IPS DF 6.9 (cell line): Measurements from ENCODE around the gene SPATA20.

Experiments used
- DNase-seq: peaks from one replicate; pipeline ENCODE4 v3.0.0-alpha.2; 2013; ENCODE audit warnings: low read depth, low spot score
- H3K27ac ChIP-seq: one replicate; pipeline ENCODE4 v1.5.1; 2013; ENCODE audit warnings: low read length, control low read depth
- H3K27me3 ChIP-seq: 2 replicates; pipeline ENCODE4 v1.6.1; 2013; ENCODE audit warnings: mild to moderate bottlenecking, low read length; ENCODE audit not compliant: control insufficient read depth, insufficient read depth
- H3K36me3 ChIP-seq: 2 replicates; pipeline ENCODE4 v1.6.1; 2013; ENCODE audit warnings: low read length; ENCODE audit not compliant: control insufficient read depth, insufficient read depth
- H3K4me1 ChIP-seq: 2 replicates; pipeline ENCODE4 v1.6.1; 2013; ENCODE audit warnings: low read length; ENCODE audit not compliant: control insufficient read depth, insufficient read depth
- H3K4me3 ChIP-seq: 2 replicates; pipeline ENCODE4 v1.5.1; 2013; ENCODE audit warnings: mild to moderate bottlenecking, low read length
- H3K9me3 ChIP-seq: 2 replicates; pipeline ENCODE4 v1.6.1; 2013; ENCODE audit warnings: low read length, inconsistent platforms; ENCODE audit not compliant: control insufficient read depth, insufficient read depth
- WGBS: extraction: QIAGEN DNeasy Blood & Tissue Kit; methylation state at CpG from one replicate; pipeline ENCODE4 v1.1.7; 2013; ENCODE audit warnings: mixed read lengths, missing lambda C conversion rate; ENCODE audit not compliant: insufficient read length, insufficient coverage; 5-methylcytosine and 5-hydroxymethylcytosine counted together

SPATA20 gene

DNA sequence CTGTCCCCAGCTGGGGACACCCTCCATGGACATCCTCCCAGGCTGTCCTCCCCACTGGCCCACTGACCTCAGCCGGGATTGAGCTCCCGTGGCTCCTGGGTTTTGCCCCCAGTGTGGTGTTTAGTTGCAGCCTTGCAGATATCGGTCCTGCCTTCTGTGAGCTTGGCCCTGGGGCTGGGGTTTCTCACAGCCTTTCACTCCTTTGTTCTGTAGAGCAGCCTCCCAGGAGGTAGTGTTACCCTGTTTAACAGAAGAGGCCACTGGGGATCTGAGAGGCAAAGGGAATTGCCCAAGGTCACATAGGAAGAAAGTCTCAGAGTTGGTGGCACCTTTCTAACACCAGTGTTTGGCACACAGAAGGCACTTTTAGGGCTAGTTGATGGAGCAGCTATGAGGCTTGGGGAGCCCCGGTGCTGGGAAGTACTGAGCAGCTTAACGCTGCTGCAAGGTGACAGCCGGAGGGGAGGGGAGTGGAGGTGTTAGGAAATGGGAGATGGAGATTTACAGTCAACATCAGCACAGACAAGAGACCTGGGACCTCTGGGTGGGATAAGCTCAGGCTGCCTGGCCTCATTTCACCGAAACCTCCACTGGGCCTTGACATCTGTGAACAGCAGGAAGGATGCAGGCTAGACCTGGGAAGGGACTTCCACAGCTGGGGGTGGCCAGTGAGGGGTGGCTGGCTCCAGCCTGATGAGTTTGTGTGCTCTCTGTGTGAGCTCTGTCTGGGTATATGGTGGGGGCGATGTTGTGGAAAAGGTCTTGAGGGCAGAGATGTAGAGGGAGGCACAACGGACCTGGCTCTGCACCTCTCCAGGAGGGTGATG lies 39.7 kb downstream of the SPATA20 start:
- Histone ChIP-seq H3K4me3 (no peak overlapping the region), H3K27me3 (no peaks in the 10 kb centered on the region), H3K27ac (no peak overlapping the region), H3K36me3 (no peaks in the 10 kb centered on the region), H3K4me1 (0 out of 2 replicates have a peak, but pooled peaks cover 1% of the 10 kb centered on the region), H3K9me3 (no peaks in the 10 kb centered on the region)
- DNase-seq = no peak
- WGBS = no CpG with 5 or more reads among the region's 9 CpGs

DNA sequence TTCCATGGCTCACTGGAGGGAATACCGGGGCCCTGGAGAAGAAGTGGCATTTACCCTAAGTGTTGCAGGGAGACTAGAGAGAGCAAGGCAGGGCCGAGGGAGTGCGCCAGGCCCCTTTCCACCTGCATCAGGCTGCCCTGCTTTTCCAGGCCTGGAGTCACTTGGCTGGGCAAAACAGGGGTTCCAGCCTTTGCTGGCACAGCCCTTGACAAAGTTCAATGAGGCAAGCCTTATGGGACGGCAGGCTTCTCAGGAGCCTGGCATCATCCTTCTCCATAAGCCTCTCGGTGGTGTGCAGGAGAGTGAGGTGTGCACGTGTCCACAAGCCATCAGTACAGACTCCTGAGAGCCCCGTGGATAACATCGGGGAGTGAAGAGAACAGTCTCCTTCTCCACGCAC lies 40.6 kb downstream of the SPATA20 start:
- no CpG with 5 or more reads among the region's 9 CpGs for WGBS
- no peaks in the 10 kb centered on the region for H3K36me3 ChIP-seq
- no peak overlapping the region for H3K4me3 ChIP-seq
- no peaks in the 10 kb centered on the region for H3K27me3 ChIP-seq
- no peak overlapping the region for H3K27ac ChIP-seq
- H3K4me1 ChIP-seq = 0 out of 2 replicates have a peak, but pooled peaks cover 1% of the 10 kb centered on the region
- DNase-seq = no peak
- no peaks in the 10 kb centered on the region for H3K9me3 ChIP-seq

DNA sequence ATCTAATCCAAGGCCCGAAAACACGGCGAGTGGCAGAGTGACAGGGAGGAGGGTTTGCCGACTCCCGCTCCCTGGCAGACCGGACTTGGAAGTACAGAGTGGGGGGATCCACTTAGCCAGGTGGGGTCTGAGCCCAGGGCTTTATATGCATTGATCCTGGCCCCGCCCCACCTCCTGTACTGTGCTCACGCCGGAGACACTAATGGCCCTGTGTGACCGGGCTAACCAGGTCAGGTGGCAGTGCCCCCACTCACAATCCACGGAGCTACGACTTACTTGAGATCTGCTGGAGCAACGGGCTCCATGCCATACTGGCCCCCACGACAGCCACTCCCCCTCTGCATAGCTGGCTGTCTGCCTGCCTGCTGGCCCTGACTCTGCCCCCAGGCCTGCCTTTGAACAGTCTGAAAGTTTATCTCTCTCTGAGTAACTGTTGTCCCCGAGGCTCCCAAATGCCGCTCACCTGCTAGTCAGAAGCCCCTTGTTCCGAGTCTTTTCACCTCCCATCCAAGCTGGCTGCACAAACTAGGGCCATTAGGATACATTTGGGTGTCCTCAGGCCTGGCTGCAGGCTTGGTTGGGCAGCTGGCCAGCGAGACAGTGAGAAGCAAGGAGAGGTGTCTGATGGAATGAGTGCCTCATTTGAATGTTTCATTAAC lies 41.5 kb downstream of the SPATA20 start:
- no peaks in the 10 kb centered on the region for H3K36me3 ChIP-seq
- DNase-seq = no peak
- no peaks in the 10 kb centered on the region for H3K9me3 ChIP-seq
- H3K27me3 ChIP-seq = no peaks in the 10 kb centered on the region
- H3K4me3 ChIP-seq = no peak overlapping the region
- no CpG with 5 or more reads among the region's 18 CpGs for WGBS
- H3K4me1 ChIP-seq = 0 out of 2 replicates have a peak, but pooled peaks cover 2% of the 10 kb centered on the region
- H3K27ac ChIP-seq = no peak overlapping the region

DNA sequence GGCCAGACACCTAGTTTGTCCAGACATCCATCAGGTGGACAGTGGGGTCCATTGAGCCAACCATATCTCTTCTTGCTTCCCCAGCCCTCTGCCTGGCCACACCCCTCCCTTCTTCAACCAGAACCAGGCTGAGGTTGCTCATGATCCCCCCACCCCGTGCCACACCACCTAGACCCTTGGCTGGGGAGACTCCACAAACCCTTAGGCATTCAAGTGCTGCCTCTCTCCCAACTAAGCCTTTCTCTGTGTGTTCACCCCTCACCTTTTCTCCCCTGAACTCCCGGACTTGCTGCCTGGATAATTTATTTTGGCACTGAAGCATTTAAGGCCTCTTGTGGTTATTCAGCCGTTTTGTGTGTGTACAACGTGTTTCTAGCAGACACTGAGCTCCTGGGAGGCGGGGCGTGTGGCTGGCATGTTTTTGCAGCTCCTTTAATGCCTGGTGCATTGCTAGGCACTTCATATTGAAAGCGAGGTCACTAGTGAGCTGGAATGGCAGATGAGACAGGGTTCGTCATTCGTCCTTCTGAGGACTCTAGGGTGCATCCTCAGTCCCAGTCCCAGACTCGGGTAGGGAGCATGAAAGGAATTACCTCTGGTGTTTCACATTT lies 42.2 kb downstream of the SPATA20 start:
- Histone ChIP-seq H3K36me3 (no peaks in the 10 kb centered on the region), H3K27me3 (no peaks in the 10 kb centered on the region), H3K9me3 (no peaks in the 10 kb centered on the region), H3K4me1 (0 out of 2 replicates have a peak, but pooled peaks cover 2% of the 10 kb centered on the region), H3K4me3 (no peak overlapping the region), H3K27ac (no peak overlapping the region)
- WGBS = no CpG with 5 or more reads among the region's 10 CpGs
- DNase-seq = no peak

DNA sequence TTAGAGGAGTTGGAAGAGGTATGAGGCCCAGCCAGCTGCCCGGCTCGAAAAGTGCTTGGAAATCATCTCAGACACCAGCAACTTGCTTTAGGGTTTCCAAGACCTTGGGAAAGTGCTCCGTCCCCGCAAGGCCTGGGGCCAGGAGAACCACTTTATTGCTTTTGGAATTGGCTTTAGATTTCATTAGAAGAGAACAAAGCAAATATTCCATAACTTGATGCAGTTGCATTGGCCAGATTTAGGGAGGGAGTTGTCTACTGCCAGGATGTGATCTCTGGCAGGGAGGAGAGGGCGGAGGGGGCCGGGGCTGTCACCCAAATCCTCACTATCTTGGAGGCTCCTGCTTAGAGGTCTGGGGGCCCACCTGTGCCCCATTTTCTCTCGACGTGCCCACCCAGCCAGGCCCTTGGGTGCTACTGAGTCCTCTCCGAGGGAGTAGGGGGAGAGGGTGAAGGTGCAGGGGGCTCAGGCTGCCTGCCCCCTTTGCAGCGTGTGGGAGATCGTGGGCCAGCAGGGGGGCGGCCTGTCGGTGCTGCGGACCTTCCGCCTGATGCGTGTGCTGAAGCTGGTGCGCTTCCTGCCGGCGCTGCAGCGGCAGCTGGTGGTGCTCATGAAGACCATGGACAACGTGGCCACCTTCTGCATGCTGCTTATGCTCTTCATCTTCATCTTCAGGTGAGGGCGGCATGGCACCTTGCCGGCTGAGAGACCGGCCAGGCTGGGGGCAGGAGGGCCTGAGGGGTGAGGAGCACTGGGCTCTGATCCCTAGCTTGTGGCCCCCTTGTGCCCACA lies 44.2 kb downstream of the SPATA20 start:
- DNase-seq = no peak
- WGBS = no CpG with 5 or more reads among the region's 24 CpGs
- no peaks in the 10 kb centered on the region for H3K9me3 ChIP-seq
- H3K27me3 ChIP-seq = no peaks in the 10 kb centered on the region
- H3K4me3 ChIP-seq = no peak overlapping the region
- H3K4me1 ChIP-seq = 0 out of 2 replicates have a peak, but pooled peaks cover 2% of the 10 kb centered on the region
- H3K27ac ChIP-seq = no peak overlapping the region
- no peaks in the 10 kb centered on the region for H3K36me3 ChIP-seq

DNA sequence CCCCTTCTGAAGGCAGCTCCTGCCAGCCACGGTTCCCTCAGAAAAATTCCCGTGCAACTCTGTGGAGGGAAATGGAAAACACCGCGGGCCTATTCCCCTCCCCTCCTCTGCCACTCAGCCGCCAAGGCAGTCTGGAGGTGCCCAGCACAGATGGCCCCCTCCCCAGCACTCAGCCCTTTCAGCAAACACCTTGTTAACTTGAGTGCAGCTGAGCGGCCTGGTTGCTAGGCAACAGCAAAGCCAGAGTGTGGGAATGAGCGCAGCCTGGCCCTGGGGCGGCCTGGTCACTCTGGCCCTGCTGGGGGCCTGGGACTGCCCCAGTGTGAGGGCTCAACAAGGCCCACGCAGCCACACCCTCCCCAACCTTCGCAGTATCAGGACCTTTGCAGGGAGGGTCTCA lies 46.3 kb downstream of the SPATA20 start:
- Histone ChIP-seq H3K4me3 (no peak overlapping the region), H3K27me3 (no peaks in the 10 kb centered on the region), H3K27ac (no peak overlapping the region), H3K4me1 (0 out of 2 replicates have a peak, but pooled peaks cover 1% of the 10 kb centered on the region), H3K9me3 (no peaks in the 10 kb centered on the region), H3K36me3 (no peaks in the 10 kb centered on the region)
- no peak for DNase-seq
- WGBS = no CpG with 5 or more reads among the region's 10 CpGs

DNA sequence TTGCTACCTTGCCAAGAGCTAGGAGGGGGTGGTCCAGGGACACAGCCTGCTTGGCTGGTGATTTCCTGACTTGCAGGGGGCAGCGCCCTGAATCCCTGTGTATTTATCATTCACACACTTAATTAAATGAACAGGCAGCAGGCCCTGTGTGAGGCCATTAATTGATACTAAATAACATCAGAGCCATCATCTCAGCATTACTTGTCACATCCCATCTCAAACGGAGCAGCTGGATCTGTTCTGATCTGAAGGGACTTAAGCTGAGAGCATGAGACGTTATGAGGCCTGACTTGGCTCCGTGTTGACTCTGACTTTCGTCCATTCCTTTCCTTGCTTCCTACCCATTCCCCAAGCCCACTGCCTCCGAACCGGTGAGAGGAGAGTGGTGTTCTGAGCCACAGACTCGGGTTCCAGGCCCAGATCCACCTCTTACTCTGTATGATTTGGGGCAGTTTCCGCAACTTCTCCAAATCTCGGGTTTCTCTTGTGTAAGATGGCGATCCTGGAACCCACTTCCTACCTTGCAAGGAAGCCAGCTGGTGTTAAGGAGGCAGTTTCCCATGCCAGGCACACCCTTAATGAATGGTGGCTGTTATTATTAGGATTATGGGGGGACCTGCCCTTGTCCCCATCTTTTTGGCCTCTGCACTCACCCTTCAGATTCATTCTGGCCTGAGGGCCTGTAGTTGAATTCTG lies 47.3 kb downstream of the SPATA20 start:
- H3K4me1 ChIP-seq = 0 out of 2 replicates have a peak, but pooled peaks cover 1% of the 10 kb centered on the region
- WGBS = no CpG with 5 or more reads among the region's 11 CpGs
- H3K27ac ChIP-seq = no peak overlapping the region
- no peak overlapping the region for H3K4me3 ChIP-seq
- DNase-seq = no peak
- no peaks in the 10 kb centered on the region for H3K36me3 ChIP-seq
- H3K9me3 ChIP-seq = no peaks in the 10 kb centered on the region
- no peaks in the 10 kb centered on the region for H3K27me3 ChIP-seq

DNA sequence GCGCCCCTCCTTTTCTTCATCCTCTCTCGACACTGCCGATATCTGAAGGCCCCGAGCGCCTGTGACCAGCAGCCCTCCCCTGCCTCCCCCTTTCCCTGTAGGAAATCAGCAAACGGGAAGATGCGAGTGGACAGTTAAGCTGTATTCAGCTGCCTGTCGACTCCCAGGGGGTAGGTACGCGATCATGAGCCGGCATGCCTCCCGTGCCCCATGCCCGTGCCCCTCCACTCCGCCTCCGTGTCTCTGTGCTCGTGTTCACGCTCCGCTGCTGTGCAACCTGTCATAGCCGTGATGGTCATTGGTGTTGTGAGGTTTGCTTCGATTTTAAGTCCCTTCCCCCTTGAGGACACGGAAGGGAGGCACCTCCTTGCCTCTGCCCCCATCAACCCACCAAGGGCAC lies 47.9 kb downstream of the SPATA20 start:
- Histone ChIP-seq H3K4me3 (no peak overlapping the region), H3K27me3 (no peaks in the 10 kb centered on the region), H3K27ac (no peak overlapping the region), H3K9me3 (no peaks in the 10 kb centered on the region), H3K4me1 (peaks cover 1% of the 10 kb centered on the region; the same call in 1 of the 2 replicates), H3K36me3 (no peaks in the 10 kb centered on the region)
- no CpG with 5 or more reads among the region's 21 CpGs for WGBS
- no peak for DNase-seq

DNA sequence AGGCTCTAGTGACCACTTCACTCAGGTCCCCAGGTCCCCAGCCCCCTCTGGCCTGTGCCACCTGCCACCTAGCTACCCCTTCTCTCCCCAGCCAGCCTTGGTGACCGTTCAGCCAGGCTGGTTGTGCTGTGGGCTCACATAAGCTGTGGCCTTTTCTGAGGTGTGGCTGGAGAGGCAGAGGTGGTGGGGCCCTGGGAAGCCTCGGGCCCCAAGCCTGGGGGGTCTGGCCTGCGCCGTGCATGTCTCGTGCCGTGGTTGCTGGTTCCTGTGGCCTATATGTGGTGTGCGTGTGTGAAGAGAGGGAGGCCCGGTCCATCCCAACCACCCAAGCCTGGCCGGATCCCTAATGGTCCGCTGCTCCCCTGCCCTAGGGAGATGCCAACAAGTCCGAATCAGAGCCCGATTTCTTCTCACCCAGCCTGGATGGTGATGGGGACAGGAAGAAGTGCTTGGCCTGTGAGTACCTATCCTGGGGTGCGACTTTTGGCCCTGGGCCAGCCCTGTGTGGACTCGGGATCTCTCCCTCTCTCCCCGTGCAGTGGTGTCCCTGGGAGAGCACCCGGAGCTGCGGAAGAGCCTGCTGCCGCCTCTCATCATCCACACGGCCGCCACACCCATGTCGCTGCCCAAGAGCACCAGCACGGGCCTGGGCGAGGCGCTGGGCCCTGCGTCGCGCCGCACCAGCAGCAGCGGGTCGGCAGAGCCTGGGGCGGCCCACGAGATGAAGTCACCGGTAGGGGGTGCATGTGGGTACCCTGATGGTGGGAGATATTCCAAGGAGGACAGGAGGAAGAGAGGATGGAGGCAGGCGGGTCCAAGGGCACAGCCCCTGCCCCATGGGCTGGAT lies 49.4 kb downstream of the SPATA20 start:
- Histone ChIP-seq H3K9me3 (no peaks in the 10 kb centered on the region), H3K4me3 (no peak overlapping the region), H3K4me1 (peaks cover 1% of the 10 kb centered on the region; the same call in 1 of the 2 replicates), H3K27ac (no peak overlapping the region), H3K36me3 (no peaks in the 10 kb centered on the region), H3K27me3 (no peaks in the 10 kb centered on the region)
- peak; percentile 55 for DNase-seq
- WGBS = no CpG with 5 or more reads among the region's 34 CpGs
